Pons (tissue), 1 donor: ENCODE measurements around the gene LRRC15.

Experiments
- DNase-seq: peaks from one replicate; pipeline ENCODE4 v3.0.0-alpha.2; 2016; ENCODE audit warnings: low spot score

LRRC15 gene

GRCh38 chr3:194384569-194385001 lies 15.0 kb upstream of the LRRC15 start:
- DNase-seq: no peak

- DNase-seq: no peak
Observed at GRCh38 chr3:194384156-194384555, 14.6 kb upstream of the LRRC15 start.

GRCh38 chr3:194383276-194383940 lies 13.9 kb upstream of the LRRC15 start:
- DNase-seq: no peak

- no peak for DNase-seq
Observed at GRCh38 chr3:194382892-194383223, 13.3 kb upstream of the LRRC15 start.

GRCh38 chr3:194382196-194382891 lies 12.8 kb upstream of the LRRC15 start:
- no peak for DNase-seq

GRCh38 chr3:194381460-194381875 lies 11.9 kb upstream of the LRRC15 start:
- DNase-seq: peak; percentile 43

GRCh38 chr3:194380326-194380725 lies 10.8 kb upstream of the LRRC15 start:
- no peak for DNase-seq

GRCh38 chr3:194379651-194380050 lies 10.1 kb upstream of the LRRC15 start:
- no peak for DNase-seq

- DNase-seq: no peak
Observed at GRCh38 chr3:194379231-194379630, 9.7 kb upstream of the LRRC15 start.

GRCh38 chr3:194377708-194378107 lies 8.2 kb upstream of the LRRC15 start:
- no peak for DNase-seq

- no peak for DNase-seq
Observed at GRCh38 chr3:194376241-194376560, 6.7 kb upstream of the LRRC15 start.

- DNase-seq: no peak
Observed at GRCh38 chr3:194375473-194376240, 6.1 kb upstream of the LRRC15 start.

GRCh38 chr3:194374935-194375334 lies 5.4 kb upstream of the LRRC15 start:
- no peak for DNase-seq

- DNase-seq: no peak
Observed at GRCh38 chr3:194373899-194374298, 4.4 kb upstream of the LRRC15 start.

- DNase-seq: no peak
Observed at GRCh38 chr3:194373028-194373427, 3.5 kb upstream of the LRRC15 start.

- DNase-seq: no peak
Observed at GRCh38 chr3:194370753-194371152, 1.2 kb upstream of the LRRC15 start.

GRCh38 chr3:194368918-194369317 lies 625 bp downstream of the LRRC15 start:
- DNase-seq: no peak

GRCh38 chr3:194367992-194368841 lies 1.3 kb downstream of the LRRC15 start:
- DNase-seq: no peak

- no peak for DNase-seq
Observed at GRCh38 chr3:194365978-194366490, 3.5 kb downstream of the LRRC15 start.

GRCh38 chr3:194365526-194365925 lies 4.0 kb downstream of the LRRC15 start:
- no peak for DNase-seq

GRCh38 chr3:194364652-194365434 lies 4.7 kb downstream of the LRRC15 start:
- DNase-seq: no peak
